Glutamatergic neuron (in vitro differentiated cells): Measurements from ENCODE around the gene DBNDD2. TPM values are rescaled to one million over a fixed set of nuclear protein-coding genes. Genes with fewer than 3 reads are reported as not detected.

ENCODE experiments used
- DNase-seq: peaks from one replicate; pipeline ENCODE4 v3.0.0; 2022
- H3K27ac Mint-ChIP-seq: one replicate; pipeline ENCODE4 v1.8.0; 2020; ENCODE audit warnings: mild to moderate bottlenecking, mixed read lengths, inconsistent platforms; ENCODE audit not compliant: unreplicated experiment
- H3K27me3 Mint-ChIP-seq: one replicate; pipeline ENCODE4 v1.8.0; 2020; ENCODE audit warnings: mild to moderate bottlenecking, moderate library complexity, mixed read lengths, inconsistent platforms; ENCODE audit not compliant: unreplicated experiment
- H3K36me3 Mint-ChIP-seq: one replicate; pipeline ENCODE4 v1.8.0; 2020; ENCODE audit warnings: mild to moderate bottlenecking, mixed read lengths, inconsistent platforms; ENCODE audit not compliant: unreplicated experiment
- H3K4me1 Mint-ChIP-seq: one replicate; pipeline ENCODE4 v1.8.0; 2020; ENCODE audit warnings: mild to moderate bottlenecking, low read depth, mixed read lengths, inconsistent platforms; ENCODE audit not compliant: unreplicated experiment
- H3K4me3 Mint-ChIP-seq: one replicate; pipeline ENCODE4 v1.8.0; 2020; ENCODE audit warnings: mild to moderate bottlenecking, mixed read lengths, inconsistent platforms; ENCODE audit not compliant: unreplicated experiment
- H3K9me3 Mint-ChIP-seq: one replicate; pipeline ENCODE4 v1.8.0; 2020; ENCODE audit warnings: mild to moderate bottlenecking, moderate library complexity, mixed read lengths, inconsistent platforms; ENCODE audit not compliant: unreplicated experiment
- total RNA-seq: library from RNA; stranded (reverse); fragmentation: NEBNext Ultra II Directional; extraction: Animal tissue kit (Norgen Biotek cat#: 25700); gene quantifications from one replicate; pipeline ENCODE4 v1.2.1, GENCODE V29; 2021; ENCODE audit not compliant: unreplicated experiment
- TF ChIP-seq, protein P1 (sequence below): fragments of 200-600 bp; sonication (generic); IDR thresholded peaks from one replicate; pipeline ENCODE4 v1.5.0; 2021; ENCODE audit not compliant: partially characterized antibody, unreplicated experiment

Gene DBNDD2
- total RNA-seq, 1 donor from 2014 or later: 4.1 TPM

DNA sequence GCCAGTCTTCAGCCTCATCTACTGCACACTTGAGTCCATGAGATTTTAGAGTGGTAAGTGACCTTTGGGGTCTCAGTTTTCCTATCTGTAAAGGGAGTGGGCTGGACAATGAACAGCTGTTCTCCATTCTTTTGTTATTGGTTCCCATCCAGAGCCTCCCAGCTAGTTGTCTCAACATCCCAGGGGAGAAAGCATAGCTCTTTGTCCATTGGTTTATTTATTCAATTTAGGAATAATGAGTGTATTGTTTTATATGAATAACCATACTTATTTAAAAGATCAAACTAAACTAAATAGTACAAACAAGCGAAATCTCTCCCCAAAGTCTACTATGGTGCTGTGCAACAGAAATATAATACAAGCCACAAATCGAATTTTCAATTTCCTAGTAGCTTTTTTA lies 21.5 kb downstream of the DBNDD2 start:
- TF ChIP-seq, protein P1, sequence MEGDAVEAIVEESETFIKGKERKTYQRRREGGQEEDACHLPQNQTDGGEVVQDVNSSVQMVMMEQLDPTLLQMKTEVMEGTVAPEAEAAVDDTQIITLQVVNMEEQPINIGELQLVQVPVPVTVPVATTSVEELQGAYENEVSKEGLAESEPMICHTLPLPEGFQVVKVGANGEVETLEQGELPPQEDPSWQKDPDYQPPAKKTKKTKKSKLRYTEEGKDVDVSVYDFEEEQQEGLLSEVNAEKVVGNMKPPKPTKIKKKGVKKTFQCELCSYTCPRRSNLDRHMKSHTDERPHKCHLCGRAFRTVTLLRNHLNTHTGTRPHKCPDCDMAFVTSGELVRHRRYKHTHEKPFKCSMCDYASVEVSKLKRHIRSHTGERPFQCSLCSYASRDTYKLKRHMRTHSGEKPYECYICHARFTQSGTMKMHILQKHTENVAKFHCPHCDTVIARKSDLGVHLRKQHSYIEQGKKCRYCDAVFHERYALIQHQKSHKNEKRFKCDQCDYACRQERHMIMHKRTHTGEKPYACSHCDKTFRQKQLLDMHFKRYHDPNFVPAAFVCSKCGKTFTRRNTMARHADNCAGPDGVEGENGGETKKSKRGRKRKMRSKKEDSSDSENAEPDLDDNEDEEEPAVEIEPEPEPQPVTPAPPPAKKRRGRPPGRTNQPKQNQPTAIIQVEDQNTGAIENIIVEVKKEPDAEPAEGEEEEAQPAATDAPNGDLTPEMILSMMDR: no peak
- Mint-ChIP-seq H3K9me3 (peaks cover 2% of the 10 kb centered on the region), H3K36me3 (no peaks in the 10 kb centered on the region), H3K4me3 (no peak overlapping the region), H3K4me1 (no peaks in the 10 kb centered on the region), H3K27ac (no peak overlapping the region), H3K27me3 (peaks cover 3% of the 10 kb centered on the region)
- no peak for DNase-seq

DNA sequence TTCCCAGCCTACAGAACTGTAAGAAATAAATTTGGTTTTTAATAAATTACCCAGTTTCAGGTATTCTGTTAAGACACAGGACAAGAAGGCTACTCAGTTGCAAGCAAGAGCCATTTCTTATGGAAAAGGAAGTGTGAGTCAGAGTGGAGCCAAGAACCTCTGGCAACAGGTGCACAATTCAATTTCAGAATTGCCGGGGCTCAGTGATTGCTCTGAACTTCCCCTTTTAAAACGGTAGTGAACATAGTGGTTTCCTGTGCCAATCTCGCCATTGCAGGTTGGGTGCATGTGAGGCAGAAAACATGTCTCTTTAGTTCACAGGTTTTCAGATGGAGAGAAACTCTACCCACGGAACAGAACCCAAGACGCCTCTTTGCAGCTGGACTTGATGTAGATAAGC lies 24.2 kb downstream of the DBNDD2 start:
- TF ChIP-seq, protein P1: no peak
- no peaks in the 10 kb centered on the region for H3K4me1 Mint-ChIP-seq
- H3K4me3 Mint-ChIP-seq: no peak overlapping the region
- H3K27me3 Mint-ChIP-seq: no peaks in the 10 kb centered on the region
- no peak overlapping the region for H3K27ac Mint-ChIP-seq
- no peak for DNase-seq
- H3K36me3 Mint-ChIP-seq: no peaks in the 10 kb centered on the region
- H3K9me3 Mint-ChIP-seq: peaks cover 2% of the 10 kb centered on the region

DNA sequence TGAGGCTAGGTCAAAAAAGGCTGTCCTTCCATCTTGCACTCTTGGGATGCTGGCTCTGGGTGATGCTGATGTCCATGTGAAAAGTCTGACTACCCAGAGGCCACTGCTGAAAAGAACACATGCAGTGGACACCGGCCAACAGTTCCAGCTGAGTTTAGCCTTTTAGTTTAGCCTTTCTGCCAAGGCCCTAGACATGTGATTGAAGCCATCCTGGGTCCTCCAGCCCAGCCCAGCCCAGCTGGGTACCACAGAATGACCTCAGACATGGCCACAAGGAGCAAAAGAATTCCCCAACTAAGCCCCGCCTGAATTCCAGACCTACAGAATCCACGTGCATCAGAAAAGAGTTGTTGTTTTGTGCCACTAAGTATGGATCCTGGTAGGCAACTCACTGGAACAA lies 25.2 kb downstream of the DBNDD2 start:
- DNase-seq: no peak
- Mint-ChIP-seq H3K9me3 (peaks cover 2% of the 10 kb centered on the region), H3K4me1 (no peaks in the 10 kb centered on the region), H3K4me3 (no peak overlapping the region), H3K36me3 (no peaks in the 10 kb centered on the region), H3K27me3 (no peaks in the 10 kb centered on the region), H3K27ac (no peak overlapping the region)
- TF ChIP-seq, protein P1: no peak

DNA sequence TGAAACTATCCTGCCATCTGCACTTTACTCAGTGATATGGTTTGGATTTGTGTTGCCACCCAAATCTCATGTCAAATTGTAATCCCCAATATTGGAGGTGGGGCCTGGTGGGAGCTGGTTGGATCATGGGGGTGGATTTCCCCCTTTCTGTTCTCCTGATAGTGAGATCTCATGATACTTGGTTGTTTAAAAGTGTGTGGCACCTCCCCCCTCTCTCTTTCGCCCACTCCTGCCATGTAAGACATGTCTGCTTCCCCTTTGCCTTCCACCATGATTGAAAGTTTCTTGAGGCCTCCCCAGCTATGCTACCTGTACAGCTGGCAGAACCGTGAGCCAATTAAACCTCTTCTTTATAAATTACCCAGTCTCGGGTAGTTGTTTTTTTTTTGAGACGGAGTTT lies 25.9 kb downstream of the DBNDD2 start:
- H3K36me3 Mint-ChIP-seq: no peaks in the 10 kb centered on the region
- no peaks in the 10 kb centered on the region for H3K4me1 Mint-ChIP-seq
- no peak overlapping the region for H3K4me3 Mint-ChIP-seq
- H3K27ac Mint-ChIP-seq: no peak overlapping the region
- peaks cover 2% of the 10 kb centered on the region for H3K9me3 Mint-ChIP-seq
- H3K27me3 Mint-ChIP-seq: no peaks in the 10 kb centered on the region
- TF ChIP-seq, protein P1: no peak
- no peak for DNase-seq

DNA sequence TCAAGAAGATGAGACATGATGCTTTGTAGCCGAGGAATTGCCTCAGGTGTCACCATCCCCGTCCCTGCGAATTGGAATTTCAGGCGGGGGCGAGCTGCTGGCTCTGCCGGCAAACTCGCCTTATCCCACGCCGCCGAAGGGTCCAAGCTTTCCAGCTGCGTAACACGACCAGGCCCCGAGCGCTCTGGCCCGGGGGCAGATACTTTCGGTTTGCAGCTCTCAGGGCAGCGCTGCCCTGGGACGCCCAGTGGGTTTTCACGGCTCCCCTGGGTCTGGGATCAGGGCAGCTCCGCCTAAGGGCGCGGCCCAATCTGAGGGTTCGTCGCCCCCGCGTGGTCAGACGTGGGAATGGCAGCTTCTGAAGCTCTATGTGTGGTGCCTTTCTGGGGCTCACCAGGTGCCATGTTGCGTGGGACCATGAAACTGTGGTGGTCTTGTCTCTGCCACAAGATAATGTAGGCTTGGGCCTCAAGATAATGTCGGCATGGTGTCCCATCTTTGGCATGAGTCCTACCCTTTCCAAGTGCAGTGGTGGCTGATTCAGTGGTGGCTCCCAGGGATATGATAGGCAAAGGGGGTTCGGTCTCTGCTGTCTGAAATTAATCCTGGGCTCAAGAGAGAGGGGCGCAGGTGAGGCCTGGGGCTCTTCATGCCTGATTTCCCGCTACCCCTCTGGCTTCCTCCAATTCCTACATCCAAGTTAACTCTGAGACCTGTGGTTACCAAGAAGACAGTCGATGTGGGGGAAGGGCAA lies 28.8 kb downstream of the DBNDD2 start:
- Mint-ChIP-seq H3K27ac (no peak overlapping the region), H3K4me1 (no peaks in the 10 kb centered on the region), H3K27me3 (no peaks in the 10 kb centered on the region), H3K4me3 (peak overlapping the region; percentile 85), H3K9me3 (peaks cover 2% of the 10 kb centered on the region), H3K36me3 (no peaks in the 10 kb centered on the region)
- DNase-seq: peak; percentile 88
- TF ChIP-seq, protein P1: peak; percentile 98
